GM21447 (cell line): ENCODE measurements around the gene PREP.
"Not testable (repeated sequence)": the region's sequence is repeated elsewhere in the genome, so short reads cannot be mapped to it uniquely, and the experiment has no call there.

Source experiments
- ATAC-seq: cut with Tn5 transposase; IDR thresholded peaks from one replicate; pipeline ENCODE4 v1.9.1; 2021; ENCODE audit not compliant: unreplicated experiment

Gene PREP

GRCh38 chr6:105402939-105403935 lies at the start of gene PREP:
Gene PREP (minus strand): TSS chr6:105403082. CDS start chr6:105402891, 191 bp downstream.
- peak; percentile 86 for ATAC-seq

GRCh38 chr6:105452376-105452775 lies 49.5 kb upstream of the PREP start:
- ATAC-seq: no peak

DNA sequence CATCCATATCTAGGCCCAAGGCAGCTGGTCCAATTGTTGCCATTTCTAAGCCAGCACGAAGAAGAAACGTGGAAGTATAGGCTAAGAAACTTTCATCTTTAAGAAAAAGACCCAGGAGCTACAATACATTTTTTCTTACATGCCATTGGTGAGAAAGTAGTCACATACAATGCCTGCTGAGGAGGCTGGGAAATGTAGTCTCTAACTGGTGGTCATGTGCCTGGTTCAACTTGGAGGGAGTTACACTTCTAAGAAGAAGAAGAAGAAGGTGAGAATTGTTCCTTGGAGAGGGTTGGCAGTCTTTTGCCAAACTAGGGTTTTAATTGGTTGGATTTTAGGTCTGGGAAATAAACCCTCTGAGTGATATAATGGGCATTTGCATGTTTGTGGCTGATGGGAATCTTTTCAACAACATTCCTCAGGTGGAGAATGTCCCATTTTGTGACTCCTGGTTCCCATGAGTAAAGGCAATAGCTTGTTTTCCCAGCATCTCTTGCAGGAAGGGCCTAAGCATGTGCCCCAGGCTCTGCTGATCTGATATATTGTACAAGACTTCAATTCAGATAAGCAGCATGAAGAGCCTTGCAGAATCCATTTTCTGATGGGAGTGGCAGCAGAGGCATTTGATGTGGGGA lies 47.0 kb upstream of the PREP start:
- ATAC-seq: no peak

GRCh38 chr6:105445481-105445880 lies 42.6 kb upstream of the PREP start:
- no peak for ATAC-seq

DNA sequence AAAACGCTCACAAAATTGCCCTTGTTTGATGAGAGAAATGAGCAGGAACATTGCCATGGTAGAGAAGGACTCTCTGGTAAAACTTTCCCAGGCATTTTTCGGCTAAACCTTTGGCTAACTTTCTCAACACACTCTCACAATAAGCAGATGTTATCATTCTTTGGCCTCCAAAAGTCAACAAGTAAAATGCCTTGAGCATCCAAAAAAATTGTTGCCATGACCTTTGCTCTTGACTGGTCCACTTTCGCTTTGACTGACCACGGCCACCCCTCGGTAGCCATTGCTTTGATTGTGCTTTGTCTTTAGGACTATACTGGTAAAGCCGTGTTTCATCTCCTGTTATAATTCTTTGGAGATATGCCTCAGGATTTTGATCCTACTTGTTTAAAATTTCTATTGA lies 41.1 kb upstream of the PREP start:
- no peak for ATAC-seq

- no peak for ATAC-seq
Observed at GRCh38 chr6:105442369-105442768, 39.5 kb upstream of the PREP start.

GRCh38 chr6:105437236-105437635 lies 34.4 kb upstream of the PREP start:
- no peak for ATAC-seq

DNA sequence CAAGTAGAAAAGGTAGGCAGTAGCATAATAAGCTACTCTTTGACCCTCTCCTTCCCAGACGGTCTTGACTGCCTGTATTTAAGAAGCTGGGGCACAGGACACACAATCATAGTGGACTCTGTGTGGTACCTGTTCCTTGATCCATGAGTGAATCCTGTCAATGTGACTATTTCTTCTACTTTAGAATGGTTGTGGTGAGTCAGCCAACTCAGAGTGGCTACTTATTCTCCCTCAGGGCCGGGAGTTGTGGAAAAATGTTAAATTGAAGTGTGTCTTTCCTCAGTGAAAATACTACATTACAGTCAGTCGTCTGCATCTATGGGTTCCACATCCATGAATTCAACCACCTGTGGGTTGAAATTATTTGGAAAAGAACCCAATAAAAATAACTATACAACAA lies 30.8 kb upstream of the PREP start:
- ATAC-seq: no peak

- ATAC-seq: no peak
Observed at GRCh38 chr6:105432797-105433196, 29.9 kb upstream of the PREP start.

DNA sequence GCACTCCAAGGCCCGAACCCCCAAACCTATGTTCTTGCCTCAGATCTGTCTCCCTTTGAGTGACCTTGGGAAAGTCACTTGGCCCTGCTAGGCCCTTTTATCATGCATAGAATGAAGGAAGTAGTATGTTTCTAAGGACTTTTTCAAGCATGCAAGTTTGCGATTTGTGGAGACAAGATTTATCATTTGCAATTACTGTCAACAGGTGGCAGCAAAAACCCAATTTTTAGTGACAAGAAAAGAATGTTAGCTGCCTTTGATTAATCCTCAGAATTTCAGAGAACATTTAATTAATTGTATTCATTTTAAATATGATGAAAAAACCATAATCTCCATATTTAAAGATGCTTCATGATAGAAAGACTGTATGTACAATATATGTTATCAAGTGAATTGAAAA lies 28.3 kb upstream of the PREP start:
- no peak for ATAC-seq

- ATAC-seq: no peak
Observed at GRCh38 chr6:105430685-105431084, 27.8 kb upstream of the PREP start.

DNA sequence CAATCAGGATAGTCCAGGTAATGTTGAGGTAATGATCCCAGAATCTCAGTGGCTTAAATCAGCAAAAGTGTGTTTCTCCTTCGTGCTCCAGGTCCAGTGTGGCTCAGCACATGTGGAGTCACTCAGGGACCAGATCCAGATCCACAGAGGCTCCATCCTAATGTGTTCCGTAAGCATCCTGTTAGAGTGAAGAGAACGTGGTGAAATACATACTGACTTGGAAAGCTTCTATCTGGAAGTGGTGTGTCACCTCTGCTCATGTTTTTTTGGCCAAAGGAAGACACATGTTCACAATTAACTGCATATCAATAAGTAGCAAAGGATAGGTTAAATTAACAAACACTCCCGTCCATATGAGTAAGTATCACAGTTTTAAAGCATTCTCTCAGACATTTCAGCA lies 26.8 kb upstream of the PREP start:
- no peak for ATAC-seq

DNA sequence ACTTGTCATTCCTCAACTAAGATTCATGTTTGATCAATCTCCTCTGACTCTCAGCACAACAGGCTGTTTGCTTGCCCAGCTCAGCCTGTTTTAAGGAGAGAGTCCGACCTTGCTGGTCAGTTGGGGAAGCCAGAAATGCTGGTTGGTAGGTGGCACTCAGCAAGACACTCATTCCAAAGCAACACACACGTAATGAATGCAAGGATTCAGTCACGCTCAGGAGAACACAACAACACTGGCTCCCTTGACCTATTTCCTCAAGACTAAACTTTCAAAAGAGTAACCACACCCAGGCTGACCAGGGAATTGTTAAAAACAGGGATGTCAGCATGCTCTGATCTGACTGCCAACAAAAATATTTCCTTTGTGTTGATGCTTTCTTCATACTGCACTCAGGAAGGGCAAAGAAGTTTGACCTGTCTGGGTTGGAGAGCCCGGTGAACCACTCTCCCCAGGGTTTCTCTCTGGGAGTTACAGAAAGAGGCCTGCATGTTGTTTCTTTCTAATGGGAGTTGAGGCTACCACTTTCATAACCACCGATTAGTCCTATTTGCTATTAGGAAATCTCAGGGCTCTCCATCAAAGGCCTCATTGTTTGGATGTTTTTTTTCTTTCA lies 25.6 kb upstream of the PREP start:
- no peak for ATAC-seq

GRCh38 chr6:105424175-105424783 lies 21.4 kb upstream of the PREP start:
- peak; percentile 65 for ATAC-seq

GRCh38 chr6:105416971-105417370 lies 14.1 kb upstream of the PREP start:
- not testable (repeated sequence) for ATAC-seq

- ATAC-seq: no peak
Observed at GRCh38 chr6:105409734-105410133, 6.9 kb upstream of the PREP start.

GRCh38 chr6:105402090-105402938 lies 568 bp downstream of the PREP start:
- ATAC-seq: peak; percentile 54

- ATAC-seq: no peak
Observed at GRCh38 chr6:105401247-105402089, 1.4 kb downstream of the PREP start.

DNA sequence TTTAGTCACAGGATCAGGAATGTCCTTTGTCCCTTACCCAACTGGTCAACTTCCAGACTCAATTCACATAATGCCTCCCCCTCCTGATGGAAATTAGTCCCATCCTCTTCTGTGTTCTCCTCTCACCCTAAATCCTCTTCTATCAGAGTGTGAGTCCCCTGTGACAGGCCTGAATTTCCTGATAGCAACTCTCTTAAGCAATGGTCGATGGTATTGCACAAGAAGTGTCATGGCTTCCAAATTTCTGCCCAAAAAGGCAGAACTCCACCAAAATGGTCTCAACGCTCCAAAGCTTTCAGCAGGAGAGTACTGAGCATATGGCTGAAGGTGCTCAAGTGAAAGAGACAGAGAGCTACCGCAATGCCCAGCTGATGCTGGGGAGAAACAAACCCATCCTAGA lies 2.4 kb downstream of the PREP start:
- ATAC-seq: no peak

GRCh38 chr6:105398859-105399258 lies 4.0 kb downstream of the PREP start:
- no peak for ATAC-seq
